GM15510 (cell line): ENCODE results near the gene SIGLEC10.

Source experiments
- POLR2A ChIP-seq: IDR thresholded peaks from 3 replicates; pipeline ENCODE4 v1.6.1; 2011; ENCODE audit warnings: borderline replicate concordance; ENCODE audit not compliant: insufficient read length; ENCODE audit errors: extremely low read depth

Gene SIGLEC10

GRCh38 chr19:51417107-51417809 lies at the start of gene SIGLEC10:
Gene SIGLEC10, minus strand, starts transcription at chr19:51417642. Its CDS starts 61 bp downstream, at chr19:51417581.
- peak; percentile 42 for TF ChIP-seq POLR2A

- no peak for TF ChIP-seq POLR2A
Measured at GRCh38 chr19:51466723-51467122, 49.3 kb upstream of the SIGLEC10 start.

- no peak for TF ChIP-seq POLR2A
Measured at GRCh38 chr19:51462681-51463080, 45.2 kb upstream of the SIGLEC10 start.

- TF ChIP-seq POLR2A = no peak
Measured at GRCh38 chr19:51462276-51462675, 44.8 kb upstream of the SIGLEC10 start.

- TF ChIP-seq POLR2A = no peak
Measured at GRCh38 chr19:51461723-51462161, 44.3 kb upstream of the SIGLEC10 start.

GRCh38 chr19:51460164-51460992 lies 42.9 kb upstream of the SIGLEC10 start:
- no peak for TF ChIP-seq POLR2A

- TF ChIP-seq POLR2A = no peak
Measured at GRCh38 chr19:51458899-51459505, 41.6 kb upstream of the SIGLEC10 start.

GRCh38 chr19:51458051-51458645 lies 40.7 kb upstream of the SIGLEC10 start, which contains the start of gene SIGLEC8:
Gene SIGLEC8, minus strand, starts transcription at chr19:51458454. Its CDS starts 67 bp downstream, at chr19:51458387.
- no peak for TF ChIP-seq POLR2A

- TF ChIP-seq POLR2A = no peak
Measured at GRCh38 chr19:51457351-51458013, 40.0 kb upstream of the SIGLEC10 start.

GRCh38 chr19:51456541-51457290 lies 39.3 kb upstream of the SIGLEC10 start:
- no peak for TF ChIP-seq POLR2A

GRCh38 chr19:51450730-51451307 lies 33.4 kb upstream of the SIGLEC10 start:
- TF ChIP-seq POLR2A = no peak

- TF ChIP-seq POLR2A = no peak
Measured at GRCh38 chr19:51448411-51449016, 31.1 kb upstream of the SIGLEC10 start.

GRCh38 chr19:51448011-51448410 lies 30.6 kb upstream of the SIGLEC10 start:
- TF ChIP-seq POLR2A = no peak
